Caco-2 (cell line): Measurements from ENCODE around the gene LRRC14B. TPM values are rescaled to one million over a fixed set of nuclear protein-coding genes. Genes with fewer than 3 reads are reported as not detected.

Experiments used
- BruUV-seq: library from RNA; stranded (reverse); fragments of 400-500 nt; replicated peaks from 2 replicates; lab custom pipeline; 2021; lab: Mats Ljungman, UMichigan
- CTCF ChIA-PET: fragments of 300-600 bp; sonication (Branson Sonifier 250); formaldehyde crosslinking; loops from one replicate; lab custom pipeline; 2022; ENCODE audit warnings: antibody characterized with exemption; lab: Charles Lee
- POLR2A ChIA-PET: fragments of 300-600 bp; sonication (Branson Sonifier 250); formaldehyde crosslinking; loops from one replicate; lab custom pipeline; 2022; ENCODE audit warnings: antibody characterized with exemption; lab: Charles Lee
- DNase-seq, 2 experiments: peaks; one replicate each; pipeline versions ENCODE4 v3.0.0 to v3.0.0-alpha.2; 2020 to 2022
- H3K27me3 ChIP-seq: replicated peaks from 2 replicates; pipeline ENCODE4 v1.6.0; 2011; ENCODE audit warnings: low read length; ENCODE audit not compliant: control insufficient read depth, insufficient read depth
- H3K36me3 ChIP-seq: 2 replicates; pipeline ENCODE4 v1.5.1; 2011; ENCODE audit warnings: low read length; ENCODE audit not compliant: control insufficient read depth, insufficient read depth
- H3K4me1 ChIP-seq: fragments of 250-450 bp; sonication (Bioruptor Pico); 2 replicates; pipeline ENCODE4 v1.5.1; 2020; ENCODE audit warnings: mild to moderate bottlenecking
- H3K4me3 ChIP-seq: 2 replicates; pipeline ENCODE4 v1.5.1; 2011; ENCODE audit warnings: low read depth, mild to moderate bottlenecking, control low read depth, low read length
- H3K9me3 ChIP-seq: fragments of 250-450 bp; sonication (Bioruptor Pico); 2 replicates; pipeline ENCODE4 v1.5.1; 2020; ENCODE audit warnings: mild to moderate bottlenecking, moderate library complexity
- H3K27ac Mint-ChIP-seq: one replicate; pipeline ENCODE4 v1.8.0; 2022; ENCODE audit warnings: mixed read lengths; ENCODE audit not compliant: unreplicated experiment
- H3K27me3 Mint-ChIP-seq: one replicate; pipeline ENCODE4 v1.8.0; 2022; ENCODE audit warnings: mixed read lengths; ENCODE audit not compliant: insufficient read depth, unreplicated experiment
- H3K36me3 Mint-ChIP-seq: one replicate; pipeline ENCODE4 v1.8.0; 2022; ENCODE audit warnings: mild to moderate bottlenecking, mixed read lengths; ENCODE audit not compliant: insufficient read depth, unreplicated experiment
- H3K4me1 Mint-ChIP-seq: one replicate; pipeline ENCODE4 v1.8.0; 2022; ENCODE audit warnings: low read depth, mixed read lengths; ENCODE audit not compliant: unreplicated experiment
- H3K4me3 Mint-ChIP-seq: one replicate; pipeline ENCODE4 v1.8.0; 2022; ENCODE audit warnings: mild to moderate bottlenecking, moderate library complexity, mixed read lengths; ENCODE audit not compliant: unreplicated experiment
- H3K9me3 Mint-ChIP-seq: one replicate; pipeline ENCODE4 v1.8.0; 2022; ENCODE audit warnings: mixed read lengths; ENCODE audit not compliant: unreplicated experiment
- intact Hi-C: fragments of 100-400 bp; cut with micrococcal nuclease; formaldehyde crosslinking; loops from one replicate; pipeline ENCODE4 v1.10.0; 2022; ENCODE audit not compliant: unreplicated experiment
- total RNA-seq: library from RNA; stranded (reverse); gene quantifications from 2 replicates; pipeline ENCODE4 v1.2.3, GENCODE V29; 2022
- TF ChIP-seq, protein P1 (sequence below), 2 experiments: fragments of 200-600 bp in 1 of 2; IDR thresholded peaks; 1 replicate in 1 of 2; 2 replicates in 1 of 2; pipeline versions ENCODE4 v1.5.1 to v1.8.0; 2011 to 2022; ENCODE audit warnings: antibody characterized with exemption in 1 of 2, control low read depth in 1 of 2, inconsistent platforms in 1 of 2, low read depth in 1 of 2, low read length in 1 of 2, mild to moderate bottlenecking in 1 of 2, moderate library complexity in 1 of 2; ENCODE audit not compliant: insufficient read depth in 1 of 2, severe bottlenecking in 1 of 2, unreplicated experiment in 1 of 2

Gene LRRC14B
- total RNA-seq, 1 experiment from 2014 or later: not detected

DNA sequence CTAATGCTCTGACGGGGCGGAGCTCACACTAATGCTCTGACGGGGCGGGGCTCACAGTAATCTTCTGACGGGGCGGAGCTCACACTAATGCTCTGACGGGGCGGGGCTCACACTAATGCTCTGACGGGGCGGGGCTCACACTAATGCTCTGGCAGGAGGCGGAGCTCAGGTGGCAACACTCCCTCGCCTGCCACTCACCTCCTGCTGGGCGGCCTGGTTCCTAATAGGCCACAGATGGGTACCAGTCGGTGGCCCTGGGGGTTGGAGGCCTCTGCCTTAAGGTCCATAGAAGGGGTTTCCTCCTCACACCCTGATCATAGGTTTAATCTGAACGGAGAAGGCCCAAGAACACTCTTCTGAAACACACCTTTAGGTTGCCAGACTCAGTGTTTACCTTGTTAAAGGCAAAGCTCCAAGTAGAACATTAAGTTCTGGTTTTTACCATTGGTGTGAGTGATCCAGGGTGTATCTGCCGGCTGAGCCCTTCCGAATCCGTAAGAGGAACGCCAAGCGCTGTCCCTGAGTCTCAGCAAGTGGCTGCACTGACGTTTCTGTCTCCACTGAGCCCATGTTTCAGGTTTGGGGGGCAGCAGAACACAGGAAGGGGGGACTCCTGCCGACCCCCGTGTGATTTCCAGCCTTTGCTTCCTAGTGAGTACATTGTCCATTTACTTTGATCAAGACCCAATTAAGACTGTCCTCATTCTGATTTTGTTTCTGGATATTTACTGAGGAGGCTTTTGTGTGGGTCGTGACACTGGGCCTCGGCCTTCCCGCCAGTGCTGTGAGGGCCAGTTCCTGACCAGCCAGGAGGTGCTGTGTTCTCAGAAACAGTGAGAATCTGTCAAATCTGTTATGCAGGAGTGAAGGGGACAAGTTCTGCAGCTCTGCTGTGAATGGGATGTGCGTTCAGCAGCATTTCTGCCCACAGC, 24.6 kb upstream of the LRRC14B start:
- ChIA-PET POLR2A (no interaction called here), CTCF (no interaction called here)
- Mint-ChIP-seq H3K27me3 (no peaks in the 10 kb centered on the region), H3K4me3 (no peak overlapping the region), H3K36me3 (peaks cover 29% of the 10 kb centered on the region), H3K27ac (no peak overlapping the region), H3K4me1 (no peaks in the 10 kb centered on the region), H3K9me3 (no peaks in the 10 kb centered on the region)
- H3K27me3 ChIP-seq: no peaks in the 10 kb centered on the region
- H3K9me3 ChIP-seq: no peaks in the 10 kb centered on the region
- peak in 1 of 2 experiments; percentile 33 for DNase-seq
- intact Hi-C loops: no loop called here
- no peak overlapping the region for H3K4me3 ChIP-seq
- BruUV-seq: no TSS peak
- TF ChIP-seq, protein P1, sequence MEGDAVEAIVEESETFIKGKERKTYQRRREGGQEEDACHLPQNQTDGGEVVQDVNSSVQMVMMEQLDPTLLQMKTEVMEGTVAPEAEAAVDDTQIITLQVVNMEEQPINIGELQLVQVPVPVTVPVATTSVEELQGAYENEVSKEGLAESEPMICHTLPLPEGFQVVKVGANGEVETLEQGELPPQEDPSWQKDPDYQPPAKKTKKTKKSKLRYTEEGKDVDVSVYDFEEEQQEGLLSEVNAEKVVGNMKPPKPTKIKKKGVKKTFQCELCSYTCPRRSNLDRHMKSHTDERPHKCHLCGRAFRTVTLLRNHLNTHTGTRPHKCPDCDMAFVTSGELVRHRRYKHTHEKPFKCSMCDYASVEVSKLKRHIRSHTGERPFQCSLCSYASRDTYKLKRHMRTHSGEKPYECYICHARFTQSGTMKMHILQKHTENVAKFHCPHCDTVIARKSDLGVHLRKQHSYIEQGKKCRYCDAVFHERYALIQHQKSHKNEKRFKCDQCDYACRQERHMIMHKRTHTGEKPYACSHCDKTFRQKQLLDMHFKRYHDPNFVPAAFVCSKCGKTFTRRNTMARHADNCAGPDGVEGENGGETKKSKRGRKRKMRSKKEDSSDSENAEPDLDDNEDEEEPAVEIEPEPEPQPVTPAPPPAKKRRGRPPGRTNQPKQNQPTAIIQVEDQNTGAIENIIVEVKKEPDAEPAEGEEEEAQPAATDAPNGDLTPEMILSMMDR (IDR thresholded peaks at IDR 0.05; ENCODE audit: insufficient read depth in 1 of 2, low read depth in 1 of 2, low read length in 1 of 2, severe bottlenecking in 1 of 2, unreplicated experiment in 1 of 2): no peak
- no peaks in the 10 kb centered on the region for H3K4me1 ChIP-seq
- H3K36me3 ChIP-seq: no peaks in the 10 kb centered on the region

DNA sequence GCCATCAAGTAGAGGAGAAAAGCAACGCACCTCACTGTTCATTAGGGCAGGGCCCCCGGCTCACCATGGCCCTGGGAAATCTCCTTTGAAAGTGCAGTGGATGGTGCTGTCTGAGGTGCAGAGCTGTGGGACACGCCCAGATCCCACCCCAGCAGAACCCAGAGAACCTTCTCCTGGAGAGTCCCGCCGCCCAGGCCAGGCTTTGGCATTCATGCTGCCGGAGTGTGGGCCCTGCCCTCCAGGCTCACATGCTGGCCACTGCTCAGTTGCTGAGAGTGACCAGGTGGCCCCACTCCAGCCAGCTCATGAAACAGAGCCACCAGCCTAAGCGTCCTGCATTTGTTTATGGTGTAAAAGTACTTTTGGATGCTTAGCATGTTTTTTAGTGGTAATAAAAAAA, 23.8 kb upstream of the LRRC14B start:
- POLR2A ChIA-PET: no interaction called here
- no peaks in the 10 kb centered on the region for H3K4me1 ChIP-seq
- DNase-seq: no peak
- Mint-ChIP-seq H3K9me3 (no peaks in the 10 kb centered on the region), H3K4me1 (no peaks in the 10 kb centered on the region), H3K4me3 (no peak overlapping the region), H3K27ac (no peak overlapping the region), H3K36me3 (peaks cover 27% of the 10 kb centered on the region), H3K27me3 (no peaks in the 10 kb centered on the region)
- no peaks in the 10 kb centered on the region for H3K27me3 ChIP-seq
- no peaks in the 10 kb centered on the region for H3K36me3 ChIP-seq
- H3K9me3 ChIP-seq: no peaks in the 10 kb centered on the region
- intact Hi-C loops: no loop called here
- no peak overlapping the region for H3K4me3 ChIP-seq
- CTCF ChIA-PET: no interaction called here
- BruUV-seq: no TSS peak
- TF ChIP-seq, protein P1 (IDR thresholded peaks at IDR 0.05; ENCODE audit: insufficient read depth in 1 of 2, low read depth in 1 of 2, low read length in 1 of 2, severe bottlenecking in 1 of 2, unreplicated experiment in 1 of 2): no peak

DNA sequence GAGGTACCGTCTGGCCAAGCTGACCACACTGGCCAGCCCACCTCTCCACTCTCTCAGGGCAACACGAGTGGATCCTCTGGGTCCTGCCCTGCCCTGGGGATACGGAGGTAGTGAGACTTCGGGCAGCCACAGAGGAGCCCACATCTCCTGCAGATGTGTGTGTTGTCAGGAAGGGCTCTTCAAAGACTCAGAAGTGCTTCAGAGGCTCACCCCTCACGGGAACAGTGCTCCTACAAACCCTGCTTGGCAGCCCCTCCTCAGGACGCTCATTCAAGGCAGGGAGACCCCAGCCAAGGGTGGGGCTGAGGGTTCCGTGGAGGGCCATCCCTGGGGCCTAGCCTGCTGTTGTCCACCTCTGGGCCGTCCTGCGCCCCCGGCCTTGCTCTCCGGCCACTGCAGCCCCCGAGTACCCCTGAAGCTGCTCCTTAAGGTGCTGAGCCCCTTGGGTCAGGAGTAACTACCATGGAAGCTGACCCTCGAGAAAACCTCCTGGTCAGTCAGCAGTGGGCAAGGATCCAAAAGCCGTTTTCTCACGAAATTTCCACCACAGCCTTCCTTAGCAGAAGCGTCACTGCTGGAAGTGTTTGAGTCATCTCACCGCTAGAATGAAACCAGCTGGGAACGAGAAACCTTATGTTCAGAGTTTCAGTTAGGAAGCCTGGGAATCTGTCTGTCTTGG, 23.2 kb upstream of the LRRC14B start:
- Histone ChIP-seq H3K9me3 (no peaks in the 10 kb centered on the region), H3K27me3 (no peaks in the 10 kb centered on the region), H3K4me1 (no peaks in the 10 kb centered on the region), H3K36me3 (no peaks in the 10 kb centered on the region), H3K4me3 (no peak overlapping the region)
- TF ChIP-seq, protein P1 (IDR thresholded peaks at IDR 0.05; ENCODE audit: insufficient read depth in 1 of 2, low read depth in 1 of 2, low read length in 1 of 2, severe bottlenecking in 1 of 2, unreplicated experiment in 1 of 2): no peak
- Mint-ChIP-seq H3K27ac (no peak overlapping the region), H3K27me3 (no peaks in the 10 kb centered on the region), H3K36me3 (peaks cover 21% of the 10 kb centered on the region), H3K4me1 (no peaks in the 10 kb centered on the region), H3K9me3 (no peaks in the 10 kb centered on the region), H3K4me3 (no peak overlapping the region)
- DNase-seq: no peak
- ChIA-PET POLR2A (no interaction called here), CTCF (no interaction called here)
- intact Hi-C loops: no loop called here
- BruUV-seq: no TSS peak
